ENCODE results near the gene NEK9. TPM values are rescaled to one million over a fixed set of nuclear protein-coding genes. Genes with fewer than 3 reads are reported as not detected.
"Not testable (repeated sequence)": the region's sequence is repeated elsewhere in the genome, so short reads cannot be mapped to it uniquely, and the experiment has no call there.

Gene NEK9
- total RNA-seq, 1 experiment from 2014 or later: 103 TPM

GRCh38 chr14:75128596-75128990 is 1.7 kb upstream of the NEK9 start:
- Histone ChIP-seq H3K27me3 (ENCODE audit: low read length) (no peaks in the 10 kb centered on the region), H3K4me2 (ENCODE audit: low read depth, low read length, poor library complexity, severe bottlenecking) (peak overlapping the region; percentile 86), H3K27ac (ENCODE audit: low read length) (peak overlapping the region; percentile 73), H3K4me3 (ENCODE audit: low read length) (peak overlapping the region; percentile 93), H2AFZ (ENCODE audit: low read length) (no peak overlapping the region), H3K79me2 (ENCODE audit: low read length) (peaks cover 71% of the 10 kb centered on the region), H3K4me1 (ENCODE audit: low read length) (peaks cover 43% of the 10 kb centered on the region), H4K20me1 (ENCODE audit: insufficient read depth, low read depth, low read length) (no peaks in the 10 kb centered on the region), H3K9me2 (replicated peaks; ENCODE audit: insufficient read depth, low read length) (no peaks in the 10 kb centered on the region), H3K9me3 (ENCODE audit: low read length) (no peaks in the 10 kb centered on the region), H3K36me3 (ENCODE audit: insufficient read depth, low read length) (peaks cover 18% of the 10 kb centered on the region), H3K9ac (ENCODE audit: low read length) (peak overlapping the region; percentile 91)
- no peak for DNase-seq

- Histone ChIP-seq H3K9me3 (ENCODE audit: low read length) (no peaks in the 10 kb centered on the region), H3K27me3 (ENCODE audit: low read length) (no peaks in the 10 kb centered on the region), H3K79me2 (ENCODE audit: low read length) (peaks cover 69% of the 10 kb centered on the region), H3K9ac (ENCODE audit: low read length) (peak overlapping the region; percentile 91), H3K27ac (ENCODE audit: low read length) (peak overlapping the region; percentile 73), H3K4me3 (ENCODE audit: low read length) (peak overlapping the region; percentile 93), H3K4me1 (ENCODE audit: low read length) (peaks cover 43% of the 10 kb centered on the region), H2AFZ (ENCODE audit: low read length) (no peak overlapping the region), H3K9me2 (replicated peaks; ENCODE audit: insufficient read depth, low read length) (no peaks in the 10 kb centered on the region), H4K20me1 (ENCODE audit: insufficient read depth, low read depth, low read length) (no peaks in the 10 kb centered on the region), H3K4me2 (ENCODE audit: low read depth, low read length, poor library complexity, severe bottlenecking) (peak overlapping the region; percentile 86), H3K36me3 (ENCODE audit: insufficient read depth, low read length) (peaks cover 15% of the 10 kb centered on the region; the same call in 1 of the 2 replicates)
- DNase-seq: peak; percentile 63
Measured at GRCh38 chr14:75127903-75128595, 1.2 kb upstream of the NEK9 start.

GRCh38 chr14:75127474-75127820 is 599 bp upstream of the NEK9 start:
- Histone ChIP-seq H3K27ac (ENCODE audit: low read length) (peak overlapping the region; percentile 73), H3K79me2 (ENCODE audit: low read length) (peaks cover 69% of the 10 kb centered on the region), H3K4me1 (ENCODE audit: low read length) (peaks cover 43% of the 10 kb centered on the region), H3K36me3 (ENCODE audit: insufficient read depth, low read length) (peaks cover 13% of the 10 kb centered on the region; the same call in 1 of the 2 replicates), H3K9ac (ENCODE audit: low read length) (peak overlapping the region; percentile 91), H2AFZ (ENCODE audit: low read length) (peak overlapping the region; percentile 73), H3K4me3 (ENCODE audit: low read length) (peak overlapping the region; percentile 93), H3K4me2 (ENCODE audit: low read depth, low read length, poor library complexity, severe bottlenecking) (peak overlapping the region; percentile 86)
- H4K20me1 ChIP-seq (ENCODE audit: insufficient read depth, low read depth, low read length); H3K9me3 ChIP-seq (ENCODE audit: low read length); H3K27me3 ChIP-seq (ENCODE audit: low read length); H3K9me2 ChIP-seq (replicated peaks; ENCODE audit: insufficient read depth, low read length): not testable (repeated sequence)
- peak; percentile 76 for DNase-seq

GRCh38 chr14:75126121-75126544 is 715 bp downstream of the NEK9 start:
- Histone ChIP-seq H3K27ac (ENCODE audit: low read length) (peak overlapping the region; percentile 73), H3K9me3 (ENCODE audit: low read length) (no peaks in the 10 kb centered on the region), H3K36me3 (ENCODE audit: insufficient read depth, low read length) (peaks cover 17% of the 10 kb centered on the region; the same call in 1 of the 2 replicates), H3K4me2 (ENCODE audit: low read depth, low read length, poor library complexity, severe bottlenecking) (peak overlapping the region; percentile 86), H3K4me3 (ENCODE audit: low read length) (peak overlapping the region; percentile 93), H3K9ac (ENCODE audit: low read length) (peak overlapping the region; percentile 91), H2AFZ (ENCODE audit: low read length) (no peak overlapping the region), H4K20me1 (ENCODE audit: insufficient read depth, low read depth, low read length) (no peaks in the 10 kb centered on the region), H3K79me2 (ENCODE audit: low read length) (peaks cover 74% of the 10 kb centered on the region), H3K4me1 (ENCODE audit: low read length) (peaks cover 43% of the 10 kb centered on the region), H3K27me3 (ENCODE audit: low read length) (no peaks in the 10 kb centered on the region), H3K9me2 (replicated peaks; ENCODE audit: insufficient read depth, low read length) (no peaks in the 10 kb centered on the region)
- DNase-seq: peak; percentile 73

- Histone ChIP-seq H3K4me2 (ENCODE audit: low read depth, low read length, poor library complexity, severe bottlenecking) (peak overlapping the region; percentile 86), H3K9me3 (ENCODE audit: low read length) (no peaks in the 10 kb centered on the region), H3K4me3 (ENCODE audit: low read length) (peak overlapping the region; percentile 93), H2AFZ (ENCODE audit: low read length) (no peak overlapping the region), H3K4me1 (ENCODE audit: low read length) (peaks cover 43% of the 10 kb centered on the region), H3K9me2 (replicated peaks; ENCODE audit: insufficient read depth, low read length) (no peaks in the 10 kb centered on the region), H3K27me3 (ENCODE audit: low read length) (no peaks in the 10 kb centered on the region), H4K20me1 (ENCODE audit: insufficient read depth, low read depth, low read length) (no peaks in the 10 kb centered on the region), H3K79me2 (ENCODE audit: low read length) (peaks cover 74% of the 10 kb centered on the region), H3K36me3 (ENCODE audit: insufficient read depth, low read length) (peaks cover 21% of the 10 kb centered on the region; the same call in 1 of the 2 replicates), H3K27ac (ENCODE audit: low read length) (peak overlapping the region; percentile 73), H3K9ac (ENCODE audit: low read length) (peak overlapping the region; percentile 91)
- no peak for DNase-seq
Measured at GRCh38 chr14:75125617-75126016, 1.2 kb downstream of the NEK9 start.

GRCh38 chr14:75123991-75124390 is 2.9 kb downstream of the NEK9 start:
- no peak overlapping the region for H2AFZ ChIP-seq (ENCODE audit: low read length)
- no peak for DNase-seq
- H3K9me2 ChIP-seq (replicated peaks; ENCODE audit: insufficient read depth, low read length): no peaks in the 10 kb centered on the region
- no peak overlapping the region for H3K4me2 ChIP-seq (ENCODE audit: low read depth, low read length, poor library complexity, severe bottlenecking)
- H3K27me3 ChIP-seq (ENCODE audit: low read length): no peaks in the 10 kb centered on the region
- H3K4me1 ChIP-seq (ENCODE audit: low read length): peaks cover 35% of the 10 kb centered on the region
- H3K27ac ChIP-seq (ENCODE audit: low read length): no peak overlapping the region
- peaks cover 67% of the 10 kb centered on the region for H3K79me2 ChIP-seq (ENCODE audit: low read length)
- H3K9ac ChIP-seq (ENCODE audit: low read length): no peak overlapping the region
- H4K20me1 ChIP-seq (ENCODE audit: insufficient read depth, low read depth, low read length): no peaks in the 10 kb centered on the region
- H3K9me3 ChIP-seq (ENCODE audit: low read length): no peaks in the 10 kb centered on the region
- H3K4me3 ChIP-seq (ENCODE audit: low read length): no peak overlapping the region
- H3K36me3 ChIP-seq (ENCODE audit: insufficient read depth, low read length): peaks cover 33% of the 10 kb centered on the region; the same call in 1 of the 2 replicates

GRCh38 chr14:75121552-75121951 is 5.3 kb downstream of the NEK9 start:
- no peak for DNase-seq
- Histone ChIP-seq H2AFZ (ENCODE audit: low read length) (no peak overlapping the region), H3K4me2 (ENCODE audit: low read depth, low read length, poor library complexity, severe bottlenecking) (no peak overlapping the region), H3K9ac (ENCODE audit: low read length) (no peak overlapping the region), H3K36me3 (ENCODE audit: insufficient read depth, low read length) (peaks cover 53% of the 10 kb centered on the region), H3K79me2 (ENCODE audit: low read length) (peaks cover 51% of the 10 kb centered on the region), H3K9me3 (ENCODE audit: low read length) (no peaks in the 10 kb centered on the region), H3K27me3 (ENCODE audit: low read length) (no peaks in the 10 kb centered on the region), H3K4me1 (ENCODE audit: low read length) (peaks cover 37% of the 10 kb centered on the region), H3K27ac (ENCODE audit: low read length) (no peak overlapping the region), H3K9me2 (replicated peaks; ENCODE audit: insufficient read depth, low read length) (no peaks in the 10 kb centered on the region), H3K4me3 (ENCODE audit: low read length) (no peak overlapping the region), H4K20me1 (ENCODE audit: insufficient read depth, low read depth, low read length) (no peaks in the 10 kb centered on the region)

- H3K27ac ChIP-seq (ENCODE audit: low read length): no peak overlapping the region
- H3K9me3 ChIP-seq (ENCODE audit: low read length): no peaks in the 10 kb centered on the region
- H4K20me1 ChIP-seq (ENCODE audit: insufficient read depth, low read depth, low read length): no peaks in the 10 kb centered on the region
- H3K4me1 ChIP-seq (ENCODE audit: low read length): peaks cover 33% of the 10 kb centered on the region
- no peak overlapping the region for H3K4me3 ChIP-seq (ENCODE audit: low read length)
- no peak overlapping the region for H3K4me2 ChIP-seq (ENCODE audit: low read depth, low read length, poor library complexity, severe bottlenecking)
- peaks cover 60% of the 10 kb centered on the region for H3K36me3 ChIP-seq (ENCODE audit: insufficient read depth, low read length)
- DNase-seq: no peak
- H2AFZ ChIP-seq (ENCODE audit: low read length): no peak overlapping the region
- no peak overlapping the region for H3K9ac ChIP-seq (ENCODE audit: low read length)
- H3K79me2 ChIP-seq (ENCODE audit: low read length): peaks cover 43% of the 10 kb centered on the region
- no peaks in the 10 kb centered on the region for H3K27me3 ChIP-seq (ENCODE audit: low read length)
- H3K9me2 ChIP-seq (replicated peaks; ENCODE audit: insufficient read depth, low read length): no peaks in the 10 kb centered on the region
Measured at GRCh38 chr14:75120541-75121291, 6.1 kb downstream of the NEK9 start.
